Endothelial cell of hepatic sinusoid (primary cell): ENCODE data around the gene KIAA1755.
"Not testable (repeated sequence)": the region's sequence is repeated elsewhere in the genome, so short reads cannot be mapped to it uniquely, and the experiment has no call there.

ENCODE experiments used
- in situ Hi-C: cut with HindIII; loops from 2 replicates; pipeline ENCODE4 v1.10.0; 2017; ENCODE audit warnings: low sequenced_read_pairs

KIAA1755 gene

GRCh38 chr20:38267901-38268514 lies 7.5 kb upstream of the KIAA1755 start:
- in situ Hi-C loops, result no loop called here

DNA sequence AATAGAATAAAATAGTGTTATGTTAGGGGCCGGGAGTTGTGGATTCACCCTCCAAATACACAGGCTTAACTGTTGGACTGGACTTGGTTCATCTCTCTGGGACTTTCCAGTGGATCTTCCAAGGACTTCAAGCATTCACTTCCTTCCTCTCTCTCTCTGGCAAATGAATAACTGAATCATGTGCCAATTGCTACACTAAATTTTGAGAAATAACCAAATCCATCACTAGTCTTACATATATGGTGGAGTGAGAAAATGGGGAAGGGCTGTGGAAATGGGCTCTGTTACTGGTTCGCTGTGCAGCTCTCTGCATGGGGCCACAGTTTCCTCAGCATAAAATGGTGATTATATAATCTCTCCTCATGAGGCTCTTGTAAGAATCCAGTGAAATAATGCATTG lies 6.8 kb upstream of the KIAA1755 start:
- in situ Hi-C loops, result no loop called here

DNA sequence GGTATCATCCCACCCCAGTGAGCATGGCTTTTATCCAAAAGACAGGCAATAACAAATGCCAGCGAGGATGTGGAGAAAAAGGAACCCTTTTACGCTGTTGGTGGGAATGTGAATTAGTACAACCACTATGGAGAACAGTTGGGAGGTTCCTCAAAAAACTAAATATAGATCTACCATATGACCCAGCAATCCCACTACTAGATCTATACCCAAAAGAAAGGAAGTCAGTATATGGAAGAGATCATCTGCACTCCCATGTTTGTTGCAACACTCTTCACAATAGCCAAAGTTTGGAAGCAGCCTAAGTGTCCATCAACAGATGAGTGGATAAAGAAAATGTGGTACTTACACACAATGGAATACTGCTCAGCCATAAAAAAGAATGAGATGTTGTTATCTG lies 5.9 kb upstream of the KIAA1755 start:
- in situ Hi-C loops, result no loop called here

DNA sequence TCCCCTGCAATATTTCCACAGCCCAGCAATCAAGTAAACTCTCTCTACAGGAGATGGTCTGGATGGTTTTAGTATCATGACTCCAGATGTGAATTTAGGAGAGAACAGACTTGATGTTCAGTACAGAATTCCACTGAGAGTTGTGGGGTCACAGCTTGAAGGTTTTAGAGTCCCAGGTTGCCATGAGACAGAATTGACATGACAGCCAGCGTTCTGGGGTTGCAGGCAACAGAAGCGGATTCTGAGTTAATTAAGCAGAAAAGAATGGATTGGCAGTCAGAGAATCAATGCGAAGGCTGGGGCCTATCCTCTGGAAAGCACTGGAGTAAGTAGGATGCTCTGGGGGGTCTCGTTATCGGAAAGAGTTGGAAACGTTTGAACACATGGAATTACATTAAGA lies 2.4 kb upstream of the KIAA1755 start:
- in situ Hi-C loops, result no loop called here

DNA sequence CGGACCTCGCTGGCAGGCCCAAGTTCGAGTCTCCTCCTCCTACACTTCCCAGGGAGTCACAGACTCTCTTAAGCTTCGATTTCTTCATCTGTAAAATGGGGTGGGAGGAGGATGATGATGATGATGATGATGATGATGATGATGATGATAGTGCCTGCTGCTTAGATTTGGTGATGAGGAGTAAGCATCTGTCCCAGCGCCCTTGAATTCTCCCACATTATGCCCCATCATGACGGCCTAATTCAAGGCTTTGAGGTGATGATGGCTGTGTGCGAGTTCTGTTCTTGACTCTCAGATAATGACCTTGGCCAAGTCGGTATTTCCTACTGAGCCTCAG lies 487 bp upstream of the KIAA1755 start:
- in situ Hi-C loops, result no loop called here

DNA sequence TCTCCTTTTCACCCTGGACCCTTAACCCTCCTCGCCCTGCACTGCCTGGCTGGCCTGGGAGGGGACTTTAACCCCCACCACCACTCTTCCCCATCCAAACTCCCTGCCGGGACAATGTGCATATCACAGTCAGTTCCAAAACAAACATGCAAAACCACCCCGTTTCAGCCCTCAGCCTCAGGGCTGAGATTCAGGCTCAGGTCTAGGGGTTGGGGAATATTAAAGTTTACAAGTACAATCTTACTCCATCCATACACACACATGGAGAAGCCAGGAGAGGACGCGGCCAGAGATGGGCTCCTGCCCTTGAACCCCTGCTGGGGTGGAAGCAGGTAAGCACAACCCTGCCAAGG lies 534 bp downstream of the KIAA1755 start:
- in situ Hi-C loops, result no loop called here

GRCh38 chr20:38258545-38259215 lies 1.9 kb downstream of the KIAA1755 start:
- in situ Hi-C loops, result no loop called here

DNA sequence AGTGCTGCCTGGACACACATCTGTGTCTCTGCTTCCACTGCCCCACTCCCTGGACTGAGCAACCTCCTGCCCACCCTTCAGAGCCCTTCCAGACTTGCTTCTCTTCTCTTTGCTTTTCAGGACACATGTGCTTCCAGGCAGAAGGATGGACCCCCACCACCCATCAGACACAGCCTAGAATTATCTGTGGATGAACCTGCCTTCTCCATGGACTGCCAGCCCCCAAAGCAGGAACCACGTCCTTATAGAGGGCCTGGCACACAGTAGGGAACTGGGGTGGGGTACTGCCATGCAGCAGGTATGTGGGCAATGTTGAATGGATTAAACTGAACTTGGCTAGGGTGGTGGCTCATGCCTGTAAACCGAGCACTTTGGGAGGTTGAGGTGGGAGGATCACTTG lies 3.6 kb downstream of the KIAA1755 start:
- in situ Hi-C loops, result no loop called here

DNA sequence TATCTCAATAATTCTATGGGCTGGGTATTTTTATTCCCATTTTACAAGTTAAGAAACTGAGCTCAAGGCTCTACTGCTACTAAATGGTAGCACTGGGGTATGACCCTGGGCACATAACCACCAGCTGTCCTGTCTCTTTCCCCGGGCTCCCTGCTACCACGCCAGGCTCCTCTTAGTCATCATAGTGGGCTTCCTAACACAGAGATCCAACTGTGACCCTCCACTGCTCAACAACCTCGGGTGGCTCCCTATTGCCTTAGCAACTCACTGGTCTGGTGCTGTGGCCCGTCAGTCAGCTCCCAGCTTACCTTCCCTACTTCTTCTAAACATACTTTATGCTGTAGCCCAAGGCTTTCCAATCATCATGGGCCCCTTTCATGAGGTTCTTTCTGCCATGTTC lies 4.5 kb downstream of the KIAA1755 start:
- in situ Hi-C loops, result no loop called here

GRCh38 chr20:38255393-38255792 lies 5.1 kb downstream of the KIAA1755 start:
- in situ Hi-C loops, result no loop called here

GRCh38 chr20:38254621-38255020 lies 5.9 kb downstream of the KIAA1755 start:
- in situ Hi-C loops, result not testable (repeated sequence)

GRCh38 chr20:38253571-38253970 lies 7.0 kb downstream of the KIAA1755 start:
- in situ Hi-C loops, result no loop called here

DNA sequence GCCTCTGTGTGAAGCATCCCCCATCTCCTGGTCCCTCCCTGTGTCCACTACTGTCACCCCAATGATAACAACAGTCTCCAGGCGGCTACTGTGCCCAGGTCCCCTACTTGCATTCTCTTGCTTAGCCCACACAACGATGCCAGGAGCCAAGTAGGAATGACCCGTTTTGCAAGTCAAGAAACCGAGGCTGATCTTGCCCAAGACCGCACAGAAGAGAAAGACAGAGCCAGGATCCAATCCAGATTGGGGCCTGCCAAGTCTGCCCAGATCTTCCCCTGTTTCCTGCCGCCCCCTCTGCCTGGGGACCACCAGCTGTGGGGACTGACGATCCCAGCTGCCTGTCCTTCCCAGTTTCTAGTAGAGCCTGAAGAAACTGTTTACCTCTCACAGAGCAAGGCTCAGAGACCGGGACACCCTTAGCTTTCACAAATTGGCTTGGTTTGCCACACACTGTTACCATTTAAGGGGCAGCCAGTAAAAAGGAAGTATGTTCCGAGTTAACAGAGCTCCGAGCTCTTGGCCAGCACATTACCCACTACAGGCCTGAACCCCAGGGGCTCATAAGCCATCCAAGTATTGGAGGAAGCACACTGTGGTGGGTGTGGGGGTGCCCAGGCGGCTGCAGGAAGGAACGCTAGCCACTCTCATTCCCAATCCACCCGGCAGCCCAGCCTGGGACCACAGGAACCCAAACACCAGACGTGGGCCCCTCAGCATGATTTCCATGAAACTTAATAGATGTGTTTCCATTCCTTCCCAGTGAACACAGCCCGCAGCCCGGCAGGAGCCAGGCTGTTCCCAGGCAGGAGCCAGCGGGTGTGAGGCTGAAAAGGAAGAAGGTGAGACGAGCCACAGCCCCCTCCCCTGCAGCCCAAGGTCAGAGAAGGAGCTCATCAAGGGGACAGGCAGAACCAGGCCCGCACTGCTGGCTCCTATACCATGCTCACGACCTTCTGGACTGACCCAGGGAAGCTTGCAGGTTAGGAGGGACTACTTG lies 7.9 kb downstream of the KIAA1755 start:
- in situ Hi-C loops, result no loop called here

- in situ Hi-C loops, result not testable (repeated sequence)
These were observed 9.1 kb downstream of the KIAA1755 start for GRCh38 chr20:38251441-38251840.

GRCh38 chr20:38250609-38251008 lies 9.9 kb downstream of the KIAA1755 start:
- in situ Hi-C loops, result no loop called here

GRCh38 chr20:38249536-38250310 lies 10.8 kb downstream of the KIAA1755 start:
- in situ Hi-C loops, result no loop called here

DNA sequence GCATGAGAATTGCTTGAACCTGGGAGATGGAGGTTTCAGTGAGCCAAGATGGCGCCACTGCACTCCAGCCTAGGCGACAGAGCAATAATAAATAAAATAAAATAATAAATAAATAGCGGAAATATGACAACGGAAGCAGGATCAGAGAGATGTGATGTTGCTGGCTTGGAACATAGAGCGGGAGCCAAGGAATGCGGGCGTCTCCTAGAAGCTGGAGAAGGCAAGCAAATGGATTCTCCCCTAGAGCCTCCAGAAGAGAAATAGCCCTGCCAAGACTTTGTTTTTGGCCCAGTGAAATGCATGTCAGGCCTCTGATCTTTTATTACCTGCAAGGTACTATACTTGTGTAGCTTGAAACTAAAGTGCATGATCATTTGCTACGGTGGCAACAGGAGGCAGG lies 12.4 kb downstream of the KIAA1755 start:
- in situ Hi-C loops, result no loop called here

DNA sequence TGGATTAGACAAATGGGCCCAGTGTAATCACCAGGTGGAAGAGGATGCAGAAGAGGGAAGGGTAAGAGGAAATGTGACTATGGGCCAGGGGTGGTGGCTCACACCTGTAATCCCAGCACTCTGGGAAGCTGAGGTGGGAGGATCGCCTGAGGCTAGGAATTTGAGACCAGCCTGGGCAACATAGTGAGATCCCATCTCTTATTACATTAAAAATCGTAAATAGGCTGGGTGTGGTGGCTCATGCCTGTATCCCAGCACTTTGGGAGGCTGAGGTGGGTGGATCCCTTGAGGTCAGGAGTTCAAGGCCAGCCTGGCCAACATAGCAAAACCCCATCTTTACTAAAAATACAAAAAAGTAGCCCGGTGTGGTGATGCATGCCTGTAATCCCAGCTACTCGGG lies 12.8 kb downstream of the KIAA1755 start:
- in situ Hi-C loops, result not testable (repeated sequence)

- in situ Hi-C loops, result no loop called here
These were observed 13.4 kb downstream of the KIAA1755 start for GRCh38 chr20:38247166-38247509.

DNA sequence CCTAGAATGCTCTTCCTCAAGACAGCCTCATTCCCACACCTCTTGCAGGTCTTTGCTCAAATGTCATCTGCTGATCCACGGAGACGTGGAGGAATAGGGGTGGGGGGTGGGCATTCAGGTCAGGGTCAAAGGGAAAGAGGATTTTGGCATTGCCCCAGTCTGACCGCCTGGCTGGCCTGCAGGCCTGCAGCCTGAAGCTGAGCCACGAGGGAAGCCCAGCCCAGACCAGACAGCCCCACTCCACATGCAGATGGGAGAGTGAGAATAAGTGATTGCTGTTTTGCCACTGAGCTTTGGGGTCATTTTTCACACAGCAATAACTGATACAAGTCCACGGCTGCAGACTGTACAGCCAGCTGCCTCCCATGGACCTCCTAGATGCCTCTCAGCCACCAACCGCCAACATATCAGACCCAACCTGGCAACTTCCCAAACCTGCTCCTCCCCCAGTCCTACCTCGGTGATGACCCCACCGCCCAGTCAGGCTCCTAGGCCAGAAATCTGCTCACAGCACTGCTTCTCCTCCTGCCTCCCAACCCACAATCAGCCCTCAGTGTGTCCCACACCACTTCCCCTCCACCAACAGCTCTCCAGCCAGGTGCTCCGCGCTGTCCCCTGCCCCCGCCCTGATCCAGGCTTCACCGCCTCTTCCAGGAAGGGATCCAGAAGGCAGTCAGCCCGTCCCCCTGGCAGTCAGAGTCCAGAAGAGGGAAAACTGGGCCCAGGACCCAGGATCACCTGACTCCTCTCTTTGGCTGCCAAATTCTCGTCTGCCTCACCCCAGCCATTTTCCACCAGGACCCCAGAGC lies 14.0 kb downstream of the KIAA1755 start:
- in situ Hi-C loops, result no loop called here
